Measurements from ENCODE around the gene JMY. TPM values are rescaled to one million over a fixed set of nuclear protein-coding genes. Genes with fewer than 3 reads are reported as not detected.

JMY gene
- total RNA-seq, 4 donors from 2014 or later = 7.8 to 25.1 (median 14.7) TPM

GRCh38 chr5:79285285-79285684 lies 49.4 kb downstream of the JMY start:
- Histone ChIP-seq H3K9me3 (no peaks in the 10 kb centered on the region), H3K4me3 (no peak overlapping the region), H3K27me3 (no peaks in the 10 kb centered on the region), H3K4me1 (peaks cover 0 to 3% (median 0%) of the 10 kb centered on the region in 4 donors), H3K27ac (peak overlapping the region in 1 of 4 donors; percentile 20), H3K36me3 (peaks cover 0 to 4% (median 0%) of the 10 kb centered on the region in 4 donors)
- 77 to 97% methylated on average over 3 of the region's 3 CpGs for WGBS, 2 donors (ENCODE audit: low coverage in 1 of 2)
- in situ Hi-C loops (cut with MboI; ENCODE audit: low pct_ligation_motif_present in 1 of 4, low pct_unique_long_range_greater_than_20kb in 1 of 4, low sequenced_read_pairs in 3 of 4) (no loop called here), intact Hi-C loops (cut with DNase I; ENCODE audit: low total_unique reads) (no loop called here)
- no peak for TF ChIP-seq POLR2A (IDR thresholded peaks at IDR 0.05)
- no peak for TF ChIP-seq CTCF (IDR thresholded peaks at IDR 0.05)
- no peak for TF ChIP-seq EP300 (IDR thresholded peaks at IDR 0.05; ENCODE audit: low read depth)
- no peak for TF ChIP-seq POLR2AphosphoS5 (IDR thresholded peaks at IDR 0.05)
- no peak for DNase-seq

GRCh38 chr5:79285833-79286232 lies 49.9 kb downstream of the JMY start:
- Histone ChIP-seq H3K9me3 (no peaks in the 10 kb centered on the region), H3K4me1 (peaks cover 0 to 3% (median 0%) of the 10 kb centered on the region in 4 donors), H3K4me3 (no peak overlapping the region), H3K36me3 (peaks cover 0 to 7% (median under 1%) of the 10 kb centered on the region in 4 donors), H3K27me3 (no peaks in the 10 kb centered on the region), H3K27ac (peak overlapping the region in 1 of 4 donors; percentile 20)
- in situ Hi-C loops (cut with MboI; ENCODE audit: low pct_ligation_motif_present in 1 of 4, low pct_unique_long_range_greater_than_20kb in 1 of 4, low sequenced_read_pairs in 3 of 4) (no loop called here), intact Hi-C loops (cut with DNase I; ENCODE audit: low total_unique reads) (no loop called here)
- DNase-seq = no peak
- peak in 2 of 3 donors; percentile 54 to 68 for TF ChIP-seq POLR2AphosphoS5 (IDR thresholded peaks at IDR 0.05)
- no peak for TF ChIP-seq POLR2A (IDR thresholded peaks at IDR 0.05)
- TF ChIP-seq CTCF (IDR thresholded peaks at IDR 0.05) = no peak
- 88 to 91% methylated on average over 7 of the region's 7 CpGs for WGBS, 2 donors (ENCODE audit: low coverage in 1 of 2)

- intact Hi-C loops (cut with DNase I; ENCODE audit: low total_unique reads) = no loop called here
- WGBS, 2 donors (ENCODE audit: low coverage in 1 of 2) = 85 to 95% methylated on average over 1 to 4 of the region's 4 CpGs
- Histone ChIP-seq H3K27ac (no peak overlapping the region), H3K36me3 (peaks cover 0 to 17% (median 8%) of the 10 kb centered on the region in 4 donors), H3K27me3 (no peaks in the 10 kb centered on the region), H3K9me3 (no peaks in the 10 kb centered on the region), H3K4me3 (no peak overlapping the region), H3K4me1 (peaks cover 0 to 3% (median 0%) of the 10 kb centered on the region in 4 donors)
- DNase-seq = no peak
- no peak for TF ChIP-seq POLR2AphosphoS5 (IDR thresholded peaks at IDR 0.05)
- no peak for TF ChIP-seq EP300 (IDR thresholded peaks at IDR 0.05; ENCODE audit: low read depth)
- no peak for TF ChIP-seq CTCF (IDR thresholded peaks at IDR 0.05)
- TF ChIP-seq POLR2A (IDR thresholded peaks at IDR 0.05) = no peak
- in situ Hi-C loops (cut with MboI; ENCODE audit: low pct_ligation_motif_present in 1 of 4, low pct_unique_long_range_greater_than_20kb in 1 of 4, low sequenced_read_pairs in 3 of 4) = no loop called here
These were observed 51.4 kb downstream of the JMY start for GRCh38 chr5:79287380-79287779.

GRCh38 chr5:79287907-79288306 lies 52.0 kb downstream of the JMY start:
- in situ Hi-C loops (cut with MboI; ENCODE audit: low pct_ligation_motif_present in 1 of 4, low pct_unique_long_range_greater_than_20kb in 1 of 4, low sequenced_read_pairs in 3 of 4) (no loop called here), intact Hi-C loops (cut with DNase I; ENCODE audit: low total_unique reads) (no loop called here)
- no peak for DNase-seq
- Histone ChIP-seq H3K4me3 (no peak overlapping the region), H3K36me3 (peaks cover 0 to 18% (median 9%) of the 10 kb centered on the region in 4 donors), H3K4me1 (peaks cover 0 to 3% (median 0%) of the 10 kb centered on the region in 4 donors), H3K27ac (no peak overlapping the region), H3K9me3 (no peaks in the 10 kb centered on the region), H3K27me3 (no peaks in the 10 kb centered on the region)
- 25 to 46% methylated on average over 1 of the region's 1 CpG for WGBS, 2 donors (ENCODE audit: low coverage in 1 of 2)
- no peak for TF ChIP-seq EP300 (IDR thresholded peaks at IDR 0.05; ENCODE audit: low read depth)
- no peak for TF ChIP-seq POLR2AphosphoS5 (IDR thresholded peaks at IDR 0.05)
- no peak for TF ChIP-seq POLR2A (IDR thresholded peaks at IDR 0.05)
- TF ChIP-seq CTCF (IDR thresholded peaks at IDR 0.05) = no peak
